SK-N-SH treated with all-trans-retinoic acid at 6 μM for 48 hours (cell line): ENCODE measurements around the gene CXCL13.
A peak's percentile ranks its signal among the peaks of the same experiment; 100 is the strongest.
"Not testable (repeated sequence)": the region's sequence is repeated elsewhere in the genome, so short reads cannot be mapped to it uniquely, and the experiment has no call there.

ENCODE experiments used
- ATAC-seq: fragments of 200-7000 bp; cut with Tn5 transposase; 3 replicates; pipeline ENCODE4 v1.9.1; 2020; ENCODE audit warnings: mild to moderate bottlenecking, moderate library complexity
- ARNTL ChIP-seq: fragments of 450-650 bp; formaldehyde crosslinking; IDR thresholded peaks from 2 replicates; pipeline ENCODE4 v1.5.0; 2020; ENCODE audit warnings: low read depth, mild to moderate bottlenecking, moderate library complexity, borderline replicate concordance
- BACH2 ChIP-seq: fragments of 250-450 bp; sonication (Bioruptor Pico); IDR thresholded peaks from 2 replicates; pipeline ENCODE4 v1.9.0; 2021; ENCODE audit warnings: mild to moderate bottlenecking, borderline replicate concordance
- CSDC2 ChIP-seq: fragments of 250-450 bp; sonication (Bioruptor Pico); IDR thresholded peaks from 2 replicates; pipeline ENCODE4 v1.5.0; 2020; ENCODE audit warnings: mild to moderate bottlenecking, moderate library complexity
- GLIS3 ChIP-seq: fragments of 250-450 bp; sonication (Bioruptor Pico); IDR thresholded peaks from 2 replicates; pipeline ENCODE4 v1.5.0; 2020; ENCODE audit warnings: mild to moderate bottlenecking, moderate library complexity
- OSR1 ChIP-seq: fragments of 250-450 bp; sonication (Bioruptor Pico); IDR thresholded peaks from 2 replicates; pipeline ENCODE4 v1.8.0; 2022; ENCODE audit warnings: moderate library complexity, mild to moderate bottlenecking, inconsistent platforms
- PPARA ChIP-seq: fragments of 250-450 bp; sonication (Bioruptor Pico); IDR thresholded peaks from 2 replicates; pipeline ENCODE4 v1.5.0; 2020; ENCODE audit warnings: mild to moderate bottlenecking, borderline replicate concordance
- RARB ChIP-seq: fragments of 250-450 bp; sonication (Bioruptor Pico); IDR thresholded peaks from 2 replicates; pipeline ENCODE4 v1.8.0; 2021; ENCODE audit warnings: mild to moderate bottlenecking, moderate library complexity
- SNAI2 ChIP-seq: fragments of 250-450 bp; sonication (Bioruptor Pico); IDR thresholded peaks from 2 replicates; pipeline ENCODE4 v1.5.0; 2020; ENCODE audit warnings: mild to moderate bottlenecking, moderate library complexity
- TCF4 ChIP-seq: fragments of 250-450 bp; sonication (Bioruptor Pico); IDR thresholded peaks from 2 replicates; pipeline ENCODE4 v1.8.0; 2021; ENCODE audit warnings: mild to moderate bottlenecking, moderate library complexity, borderline replicate concordance
- TOX ChIP-seq: fragments of 250-450 bp; sonication (Bioruptor Pico); IDR thresholded peaks from 2 replicates; pipeline ENCODE4 v1.8.0; 2021; ENCODE audit warnings: mild to moderate bottlenecking, moderate library complexity, borderline replicate concordance
- ZC3H10 ChIP-seq: fragments of 250-450 bp; sonication (Bioruptor Pico); IDR thresholded peaks from 2 replicates; pipeline ENCODE4 v1.5.1; 2021; ENCODE audit warnings: mild to moderate bottlenecking, moderate library complexity
- ZFP3 ChIP-seq: fragments of 250-450 bp; sonication (Bioruptor Pico); IDR thresholded peaks from 2 replicates; pipeline ENCODE4 v1.5.0; 2020; ENCODE audit warnings: mild to moderate bottlenecking, moderate library complexity
- ZFP30 ChIP-seq: fragments of 450-650 bp; formaldehyde crosslinking; IDR thresholded peaks from 2 replicates; pipeline ENCODE4 v1.5.0; 2022; ENCODE audit warnings: mild to moderate bottlenecking, moderate library complexity
- ZNF70 ChIP-seq: fragments of 450-650 bp; formaldehyde crosslinking; IDR thresholded peaks from 2 replicates; pipeline ENCODE4 v1.5.0; 2020; ENCODE audit warnings: mild to moderate bottlenecking, moderate library complexity
- ZNF8 ChIP-seq: fragments of 450-650 bp; formaldehyde crosslinking; IDR thresholded peaks from 2 replicates; pipeline ENCODE4 v1.5.0; 2020; ENCODE audit warnings: mild to moderate bottlenecking, moderate library complexity
- TF ChIP-seq, protein P1 (sequence below): fragments of 250-450 bp; sonication (Bioruptor Pico); IDR thresholded peaks from 2 replicates; pipeline ENCODE4 v1.8.0; 2020; ENCODE audit warnings: mild to moderate bottlenecking, moderate library complexity, borderline replicate concordance
- TF ChIP-seq, protein P2 (sequence below): fragments of 250-450 bp; sonication (Bioruptor Pico); IDR thresholded peaks from 2 replicates; pipeline ENCODE4 v1.5.1; 2020; ENCODE audit warnings: low read depth, mild to moderate bottlenecking, moderate library complexity
- TF ChIP-seq, protein P3 (sequence below): fragments of 250-450 bp; sonication (Bioruptor Pico); IDR thresholded peaks from 2 replicates; pipeline ENCODE4 v1.8.0; 2021; ENCODE audit warnings: low read depth, mild to moderate bottlenecking, moderate library complexity, borderline replicate concordance

CXCL13 gene

DNA sequence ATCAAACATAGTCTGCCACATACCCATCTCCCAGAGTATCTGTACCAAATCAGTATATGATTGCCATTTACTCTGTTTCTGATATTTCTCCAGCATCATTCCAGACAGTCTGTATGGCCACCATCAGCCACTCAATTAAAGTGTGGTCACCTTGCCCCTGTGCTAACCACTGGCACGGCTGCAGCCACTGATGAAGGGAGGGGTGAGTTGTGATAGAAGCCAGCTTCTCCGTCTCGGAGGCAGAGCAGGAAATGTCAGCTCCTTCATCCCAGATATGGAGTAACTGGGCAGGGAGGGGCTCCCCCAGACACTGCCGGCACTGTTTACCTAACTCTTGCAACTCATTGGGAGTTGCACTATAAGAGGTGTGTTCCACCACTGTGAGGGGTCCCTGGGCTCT is 30.3 kb downstream of the CXCL13 start:
- ATAC-seq = peak; percentile 35
- no peak for TF ChIP-seq ZFP30 (CRISPR knock-in tag)
- no peak for TF ChIP-seq SNAI2
- TF ChIP-seq ZNF8 (CRISPR knock-in tag) = no peak
- TF ChIP-seq BACH2 (CRISPR knock-in tag) = no peak
- TF ChIP-seq PPARA (CRISPR knock-in tag) = no peak
- no peak for TF ChIP-seq TOX (CRISPR knock-in tag)
- TF ChIP-seq RARB (CRISPR knock-in tag) = no peak
- no peak for TF ChIP-seq CSDC2 (CRISPR knock-in tag)
- TF ChIP-seq OSR1 = no peak
- no peak for TF ChIP-seq ZNF70
- TF ChIP-seq, protein P1, sequence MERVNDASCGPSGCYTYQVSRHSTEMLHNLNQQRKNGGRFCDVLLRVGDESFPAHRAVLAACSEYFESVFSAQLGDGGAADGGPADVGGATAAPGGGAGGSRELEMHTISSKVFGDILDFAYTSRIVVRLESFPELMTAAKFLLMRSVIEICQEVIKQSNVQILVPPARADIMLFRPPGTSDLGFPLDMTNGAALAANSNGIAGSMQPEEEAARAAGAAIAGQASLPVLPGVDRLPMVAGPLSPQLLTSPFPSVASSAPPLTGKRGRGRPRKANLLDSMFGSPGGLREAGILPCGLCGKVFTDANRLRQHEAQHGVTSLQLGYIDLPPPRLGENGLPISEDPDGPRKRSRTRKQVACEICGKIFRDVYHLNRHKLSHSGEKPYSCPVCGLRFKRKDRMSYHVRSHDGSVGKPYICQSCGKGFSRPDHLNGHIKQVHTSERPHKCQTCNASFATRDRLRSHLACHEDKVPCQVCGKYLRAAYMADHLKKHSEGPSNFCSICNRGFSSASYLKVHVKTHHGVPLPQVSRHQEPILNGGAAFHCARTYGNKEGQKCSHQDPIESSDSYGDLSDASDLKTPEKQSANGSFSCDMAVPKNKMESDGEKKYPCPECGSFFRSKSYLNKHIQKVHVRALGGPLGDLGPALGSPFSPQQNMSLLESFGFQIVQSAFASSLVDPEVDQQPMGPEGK = no peak

DNA sequence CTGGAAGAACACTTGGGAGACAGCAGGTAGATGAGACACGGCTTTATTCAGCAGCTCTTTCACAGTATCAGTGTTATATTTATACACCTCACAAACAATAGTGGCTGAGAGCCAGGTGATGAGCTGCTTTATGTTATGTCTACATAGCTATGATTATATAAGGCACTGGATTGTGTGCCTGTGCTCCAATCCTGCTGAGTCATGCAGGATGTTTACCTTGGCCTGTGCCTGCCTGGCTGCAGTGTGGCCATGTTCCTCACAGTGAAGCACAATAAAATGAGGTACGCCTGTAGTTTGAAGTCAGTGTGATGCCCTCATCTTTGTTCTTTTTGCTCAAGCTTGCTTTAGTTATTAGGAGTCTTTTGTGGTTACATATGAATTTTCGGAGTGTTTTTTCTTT is 31.3 kb downstream of the CXCL13 start:
- peak; percentile 95 for ATAC-seq
- TF ChIP-seq BACH2 (CRISPR knock-in tag) = no peak
- TF ChIP-seq ZFP30 (CRISPR knock-in tag) = no peak
- TF ChIP-seq ZNF8 (CRISPR knock-in tag) = no peak
- no peak for TF ChIP-seq RARB (CRISPR knock-in tag)
- TF ChIP-seq ZNF70 = no peak

DNA sequence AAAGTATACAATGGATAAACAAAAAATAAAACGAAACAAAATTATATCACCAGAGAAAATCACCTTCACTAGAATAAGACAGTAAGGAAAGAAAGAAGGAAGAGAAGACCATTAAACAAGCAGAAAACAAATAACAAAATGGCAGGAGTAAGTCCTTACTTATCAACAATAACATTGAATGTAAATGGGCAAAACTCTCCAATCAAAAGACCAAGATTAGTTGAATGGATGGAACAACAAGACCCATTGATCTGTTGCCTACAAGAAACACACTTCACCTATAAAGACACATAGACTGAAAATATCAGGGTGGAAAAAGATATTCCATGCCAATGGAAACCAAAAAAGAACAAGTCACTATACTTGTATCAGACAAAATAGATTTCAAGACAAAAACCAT is 38.4 kb downstream of the CXCL13 start:
- ATAC-seq = not testable (repeated sequence)

DNA sequence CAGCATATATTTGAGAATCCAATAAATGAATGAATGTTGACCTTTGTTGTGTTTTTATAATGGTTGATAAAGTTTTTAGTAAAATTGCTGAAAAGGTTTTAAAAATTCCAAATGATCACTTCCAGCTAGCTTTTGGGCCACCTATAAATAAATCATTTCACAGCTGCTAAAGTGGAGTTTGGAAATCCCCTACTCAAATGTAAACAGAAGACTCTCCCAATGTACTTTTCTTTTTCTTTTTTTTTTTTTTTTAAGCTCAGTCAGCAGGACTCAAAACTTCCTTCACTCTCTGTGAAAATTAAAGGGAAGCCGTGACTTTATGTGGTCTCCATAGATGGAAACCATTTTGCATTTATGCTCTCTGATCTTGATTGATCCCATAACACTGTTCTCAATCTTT is 45.2 kb downstream of the CXCL13 start:
- ATAC-seq = no peak

DNA sequence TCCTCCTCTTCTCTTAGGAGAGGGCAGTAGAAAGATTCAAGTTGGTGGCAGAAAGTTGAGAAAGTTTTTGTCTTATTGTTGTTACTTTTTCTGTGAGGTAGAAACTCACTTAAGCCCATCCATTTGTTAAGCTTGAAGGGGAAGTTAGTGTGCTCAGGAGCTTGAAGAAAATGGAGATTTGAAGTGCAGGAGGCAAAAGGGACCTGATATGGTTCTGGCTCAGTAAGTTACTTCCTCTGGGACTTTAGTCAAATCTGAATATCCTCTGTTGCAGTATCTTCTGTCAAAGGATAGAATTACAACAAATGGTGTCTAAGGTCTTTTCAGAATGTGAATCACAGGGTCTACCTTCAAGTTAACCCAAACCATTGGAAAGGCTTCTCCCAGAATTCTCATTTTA is 46.2 kb downstream of the CXCL13 start:
- ATAC-seq = no peak
- TF ChIP-seq ZNF70 (no peak), ZNF8 (CRISPR knock-in tag) (no peak), CSDC2 (CRISPR knock-in tag) (no peak), GLIS3 (CRISPR knock-in tag) (no peak)
- TF ChIP-seq, protein P2, sequence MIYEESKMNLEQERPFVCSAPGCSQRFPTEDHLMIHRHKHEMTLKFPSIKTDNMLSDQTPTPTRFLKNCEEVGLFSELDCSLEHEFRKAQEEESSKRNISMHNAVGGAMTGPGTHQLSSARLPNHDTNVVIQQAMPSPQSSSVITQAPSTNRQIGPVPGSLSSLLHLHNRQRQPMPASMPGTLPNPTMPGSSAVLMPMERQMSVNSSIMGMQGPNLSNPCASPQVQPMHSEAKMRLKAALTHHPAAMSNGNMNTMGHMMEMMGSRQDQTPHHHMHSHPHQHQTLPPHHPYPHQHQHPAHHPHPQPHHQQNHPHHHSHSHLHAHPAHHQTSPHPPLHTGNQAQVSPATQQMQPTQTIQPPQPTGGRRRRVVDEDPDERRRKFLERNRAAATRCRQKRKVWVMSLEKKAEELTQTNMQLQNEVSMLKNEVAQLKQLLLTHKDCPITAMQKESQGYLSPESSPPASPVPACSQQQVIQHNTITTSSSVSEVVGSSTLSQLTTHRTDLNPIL (CRISPR knock-in tag) = no peak

More for the DNA sequence above, 45.2 kb downstream of the CXCL13 start:
- no peak for TF ChIP-seq ZFP3 (CRISPR knock-in tag)
- no peak for TF ChIP-seq TOX (CRISPR knock-in tag)
- no peak for TF ChIP-seq OSR1

DNA sequence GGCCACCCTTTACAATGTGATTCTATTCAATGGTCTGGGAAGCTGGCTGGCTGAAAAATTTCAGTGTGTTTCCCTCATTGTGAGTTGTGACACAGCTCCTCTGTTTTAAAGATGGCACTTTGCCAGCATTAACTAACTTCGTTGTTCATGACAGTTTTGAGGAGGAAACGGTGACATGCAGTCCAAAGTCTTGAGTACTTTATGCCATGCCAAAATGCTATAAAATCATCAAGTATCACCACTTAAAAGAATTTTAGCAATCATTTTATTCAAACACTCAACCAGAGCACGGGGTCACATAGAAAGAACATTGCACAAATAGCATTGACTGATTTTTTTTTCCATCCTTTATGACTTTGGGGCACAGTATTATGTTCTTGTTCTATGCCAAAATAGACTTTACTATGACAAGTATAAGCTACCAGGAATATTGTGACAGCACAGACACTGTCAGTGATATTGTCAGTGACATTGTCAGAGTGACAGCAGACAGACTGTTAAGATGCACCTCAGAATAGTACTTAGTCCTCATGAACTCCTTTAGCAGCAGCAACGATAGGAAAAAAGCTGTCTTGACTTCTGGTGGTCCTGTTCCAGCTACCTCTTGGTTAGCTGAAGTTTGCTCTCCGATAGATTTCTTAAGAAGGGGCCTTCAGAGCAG is 46.7 kb downstream of the CXCL13 start:
- ATAC-seq = no peak
- TF ChIP-seq SNAI2 (no peak), BACH2 (CRISPR knock-in tag) (no peak), OSR1 (no peak), PPARA (CRISPR knock-in tag) (no peak), ARNTL (CRISPR knock-in tag) (no peak), CSDC2 (CRISPR knock-in tag) (no peak), ZNF70 (no peak), TCF4 (CRISPR knock-in tag) (no peak), ZNF8 (CRISPR knock-in tag) (no peak), ZC3H10 (CRISPR knock-in tag) (no peak), TOX (CRISPR knock-in tag) (no peak)
- TF ChIP-seq, protein P2 (CRISPR knock-in tag) = no peak
- TF ChIP-seq, protein P1 = no peak
- TF ChIP-seq, protein P3, sequence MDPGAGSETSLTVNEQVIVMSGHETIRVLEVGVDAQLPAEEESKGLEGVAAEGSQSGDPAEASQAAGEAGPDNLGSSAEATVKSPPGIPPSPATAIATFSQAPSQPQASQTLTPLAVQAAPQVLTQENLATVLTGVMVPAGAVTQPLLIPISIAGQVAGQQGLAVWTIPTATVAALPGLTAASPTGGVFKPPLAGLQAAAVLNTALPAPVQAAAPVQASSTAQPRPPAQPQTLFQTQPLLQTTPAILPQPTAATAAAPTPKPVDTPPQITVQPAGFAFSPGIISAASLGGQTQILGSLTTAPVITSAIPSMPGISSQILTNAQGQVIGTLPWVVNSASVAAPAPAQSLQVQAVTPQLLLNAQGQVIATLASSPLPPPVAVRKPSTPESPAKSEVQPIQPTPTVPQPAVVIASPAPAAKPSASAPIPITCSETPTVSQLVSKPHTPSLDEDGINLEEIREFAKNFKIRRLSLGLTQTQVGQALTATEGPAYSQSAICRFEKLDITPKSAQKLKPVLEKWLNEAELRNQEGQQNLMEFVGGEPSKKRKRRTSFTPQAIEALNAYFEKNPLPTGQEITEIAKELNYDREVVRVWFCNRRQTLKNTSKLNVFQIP (CRISPR knock-in tag) = no peak
